Thyroid gland (tissue), 4 donors: ENCODE data around the gene AGBL3. TPM values are rescaled to one million over a fixed set of nuclear protein-coding genes. Genes with fewer than 3 reads are reported as not detected.

ENCODE experiments used
- DNase-seq, 2 donors: peaks; one replicate each; pipeline ENCODE4 v3.0.0-alpha.2; 2019
- H3K27ac ChIP-seq, 3 donors: fragments of 200-600 bp; sonication (generic); 1 replicate in 2 of 3; 2 replicates in 1 of 3; pipeline ENCODE4 v1.5.1; 2016 to 2019; ENCODE audit warnings: mild to moderate bottlenecking in 1 of 3, moderate library complexity in 1 of 3
- H3K27me3 ChIP-seq: fragments of 200-600 bp; sonication (generic); one replicate; pipeline ENCODE4 v1.5.1; 2019
- H3K36me3 ChIP-seq, 2 donors: fragments of 200-600 bp; sonication (generic); one replicate each; pipeline ENCODE4 v1.5.1; 2016 to 2019
- H3K4me1 ChIP-seq, 2 donors: fragments of 200-600 bp; sonication (generic); one replicate each; pipeline ENCODE4 v1.5.1; 2017 to 2019
- H3K4me3 ChIP-seq, 3 donors: fragments of 200-600 bp; sonication (generic); replicated peaks in 1 of 3; 1 replicate in 2 of 3; 2 replicates in 1 of 3; pipeline ENCODE4 v1.5.1; 2016; ENCODE audit warnings: mild to moderate bottlenecking in 1 of 3
- H3K9me3 ChIP-seq: fragments of 200-600 bp; sonication (generic); one replicate; pipeline ENCODE4 v1.5.1; 2017
- CTCF ChIP-seq, 6 experiments: fragments of 200-600 bp in 3 of 6; fragments of 450-650 bp in 3 of 6; sonication (generic) in 3 of 6; IDR thresholded peaks; one replicate each; pipeline ENCODE4 v1.5.1; 2016 to 2019; ENCODE audit warnings: antibody characterized with exemption in 6 of 6, mild to moderate bottlenecking in 2 of 6, inconsistent platforms in 1 of 6, moderate library complexity in 1 of 6
- POLR2A ChIP-seq, 2 donors: fragments of 450-650 bp; IDR thresholded peaks; one replicate each; pipeline ENCODE4 v1.6.1; 2017; ENCODE audit warnings: antibody characterized with exemption in 2 of 2, mild to moderate bottlenecking in 2 of 2, moderate library complexity in 1 of 2
- WGBS, 2 donors: methylation state at CpG; one replicate each; pipeline ENCODE4 v1.1.5; 2017; 5-methylcytosine and 5-hydroxymethylcytosine counted together
- intact Hi-C: fragments of 100-400 bp; cut with DNase I; formaldehyde crosslinking; loops from one replicate; pipeline ENCODE4 v1.15.1; 2023
- total RNA-seq, 4 donors: library from RNA; depleted of rRNA; stranded (reverse); fragments of >200 nt; gene quantifications; one replicate each; pipeline ENCODE4 v1.2.3, GENCODE V29; 2016

The AGBL3 gene
- total RNA-seq, 4 donors from 2014 or later = 3.6 to 5.0 (median 4.1) TPM

DNA sequence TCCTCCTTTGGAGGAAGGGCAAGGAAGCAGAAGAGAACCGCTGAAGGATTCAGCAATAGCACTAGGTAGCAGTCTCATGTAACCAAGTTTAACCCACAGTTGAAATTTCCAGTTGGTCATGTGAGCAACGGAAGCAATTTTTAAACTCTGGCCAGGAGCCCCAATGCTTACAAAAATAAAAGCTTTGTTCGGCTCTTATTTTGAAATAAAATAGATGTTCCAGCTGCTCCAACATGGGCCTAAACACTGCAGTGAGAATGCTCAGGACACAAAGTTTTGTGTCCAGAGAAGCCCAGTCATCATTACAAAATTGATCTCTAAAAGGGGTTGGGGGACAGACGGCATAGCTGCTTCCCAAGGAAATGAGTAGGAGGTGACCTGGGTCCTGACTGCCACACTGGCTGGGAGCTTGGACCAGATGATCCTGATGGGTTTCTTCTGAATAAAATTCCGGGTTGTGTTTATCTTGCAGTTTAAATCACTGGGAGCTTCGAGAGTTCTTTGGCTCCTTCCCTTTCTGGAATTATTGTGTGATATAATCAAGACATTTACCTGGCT, 161.1 kb downstream of the AGBL3 start:
- Histone ChIP-seq H3K36me3 (no peaks in the 10 kb centered on the region), H3K4me1 (no peaks in the 10 kb centered on the region), H3K4me3 (peak overlapping the region in 1 of 3 donors; percentile 20), H3K27me3 (no peaks in the 10 kb centered on the region), H3K9me3 (no peaks in the 10 kb centered on the region), H3K27ac (peak overlapping the region; percentile 78 to 96 (median 90))
- TF ChIP-seq CTCF (IDR thresholded peaks at IDR 0.05) (no peak), POLR2A (IDR thresholded peaks at IDR 0.05) (no peak)
- 28 to 40% methylated on average over 6 of the region's 6 CpGs for WGBS, 2 donors
- no peak for DNase-seq
- intact Hi-C loops = no loop called here

GRCh38 chr7:135147899-135148721, 161.8 kb downstream of the AGBL3 start, which contains the start of gene TMEM140:
TSS of gene TMEM140 (plus strand) at chr7:135148072. CDS start at chr7:135164442, 16,370 bp downstream.
- TF ChIP-seq POLR2A (IDR thresholded peaks at IDR 0.05) (peak in 1 of 2 donors; percentile 52), CTCF (IDR thresholded peaks at IDR 0.05) (no peak)
- H3K36me3 ChIP-seq = no peaks in the 10 kb centered on the region
- no peaks in the 10 kb centered on the region for H3K27me3 ChIP-seq
- H3K27ac ChIP-seq = peak within 1 kb of the TSS; percentile 78 to 96 (median 90)
- intact Hi-C loops = no loop called here
- H3K9me3 ChIP-seq = no peaks in the 10 kb centered on the region
- H3K4me3 ChIP-seq = peak within 1 kb of the TSS in 2 of 3 donors; percentile 9 to 20
- H3K4me1 ChIP-seq = no peaks in the 10 kb centered on the region
- 48 to 60% methylated on average over 13 of the region's 13 CpGs for WGBS, 2 donors
- DNase-seq = peak in 1 of 2 donors; percentile 36

DNA sequence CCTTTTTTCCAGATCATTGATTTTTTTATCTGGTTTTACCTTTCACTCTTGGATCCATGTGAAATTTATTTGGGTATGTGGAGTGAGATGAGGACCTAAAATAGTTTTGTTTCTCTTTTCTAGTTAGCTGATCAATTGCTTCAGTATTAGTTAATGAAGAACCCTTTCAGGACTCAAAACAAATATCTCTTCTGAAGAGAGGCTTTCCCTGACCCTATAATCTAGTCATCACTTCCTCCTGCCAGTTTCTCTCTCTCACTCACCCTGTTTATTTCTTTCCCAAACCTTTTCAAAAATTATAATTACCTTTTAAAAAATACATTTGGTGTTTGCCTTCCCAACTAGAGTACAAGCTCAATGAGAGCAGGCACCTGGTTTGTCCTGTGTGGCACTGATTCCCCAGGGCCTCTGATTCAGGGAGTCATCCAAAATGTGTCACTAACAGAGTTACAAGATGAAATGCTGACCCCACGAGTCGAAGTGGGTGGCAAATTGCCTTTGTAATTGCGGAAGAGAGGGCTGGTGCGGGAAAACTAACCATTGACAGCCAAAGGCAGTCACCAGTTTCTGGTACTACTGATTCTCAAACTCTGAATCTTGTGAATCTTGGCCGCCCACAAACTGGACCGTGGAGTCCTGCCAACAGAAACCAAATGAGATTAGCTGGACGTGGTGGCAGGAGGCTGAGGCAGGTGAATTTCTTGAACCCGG, 163.9 kb downstream of the AGBL3 start:
- 65 to 75% methylated on average over 8 of the region's 8 CpGs for WGBS, 2 donors
- Histone ChIP-seq H3K4me1 (no peaks in the 10 kb centered on the region), H3K36me3 (no peaks in the 10 kb centered on the region), H3K4me3 (no peak overlapping the region), H3K27ac (peak overlapping the region; percentile 37 to 96 (median 78)), H3K27me3 (no peaks in the 10 kb centered on the region), H3K9me3 (no peaks in the 10 kb centered on the region)
- intact Hi-C loops = no loop called here
- TF ChIP-seq POLR2A (IDR thresholded peaks at IDR 0.05) = peak in 1 of 2 donors; percentile 11
- TF ChIP-seq CTCF (IDR thresholded peaks at IDR 0.05) = no peak
- no peak for DNase-seq

GRCh38 chr7:135151132-135151531, 164.8 kb downstream of the AGBL3 start:
- peak overlapping the region in 2 of 3 donors; percentile 78 to 96 for H3K27ac ChIP-seq
- no peaks in the 10 kb centered on the region for H3K36me3 ChIP-seq
- no peak overlapping the region for H3K4me3 ChIP-seq
- 78 to 87% methylated on average over 2 of the region's 2 CpGs for WGBS, 2 donors
- no peaks in the 10 kb centered on the region for H3K9me3 ChIP-seq
- no peaks in the 10 kb centered on the region for H3K4me1 ChIP-seq
- no peak for DNase-seq
- intact Hi-C loops = no loop called here
- H3K27me3 ChIP-seq = no peaks in the 10 kb centered on the region
- TF ChIP-seq CTCF (IDR thresholded peaks at IDR 0.05) (no peak), POLR2A (IDR thresholded peaks at IDR 0.05) (peak in 1 of 2 donors; percentile 26)
